ENCODE results near the gene GRM8.
"Not testable (repeated sequence)": the region's sequence is repeated elsewhere in the genome, so short reads cannot be mapped to it uniquely, and the experiment has no call there.

GRM8 gene

GRCh38 chr7:126702242-126703016 lies 550.3 kb downstream of the GRM8 start:
- DNase-seq: no peak

DNA sequence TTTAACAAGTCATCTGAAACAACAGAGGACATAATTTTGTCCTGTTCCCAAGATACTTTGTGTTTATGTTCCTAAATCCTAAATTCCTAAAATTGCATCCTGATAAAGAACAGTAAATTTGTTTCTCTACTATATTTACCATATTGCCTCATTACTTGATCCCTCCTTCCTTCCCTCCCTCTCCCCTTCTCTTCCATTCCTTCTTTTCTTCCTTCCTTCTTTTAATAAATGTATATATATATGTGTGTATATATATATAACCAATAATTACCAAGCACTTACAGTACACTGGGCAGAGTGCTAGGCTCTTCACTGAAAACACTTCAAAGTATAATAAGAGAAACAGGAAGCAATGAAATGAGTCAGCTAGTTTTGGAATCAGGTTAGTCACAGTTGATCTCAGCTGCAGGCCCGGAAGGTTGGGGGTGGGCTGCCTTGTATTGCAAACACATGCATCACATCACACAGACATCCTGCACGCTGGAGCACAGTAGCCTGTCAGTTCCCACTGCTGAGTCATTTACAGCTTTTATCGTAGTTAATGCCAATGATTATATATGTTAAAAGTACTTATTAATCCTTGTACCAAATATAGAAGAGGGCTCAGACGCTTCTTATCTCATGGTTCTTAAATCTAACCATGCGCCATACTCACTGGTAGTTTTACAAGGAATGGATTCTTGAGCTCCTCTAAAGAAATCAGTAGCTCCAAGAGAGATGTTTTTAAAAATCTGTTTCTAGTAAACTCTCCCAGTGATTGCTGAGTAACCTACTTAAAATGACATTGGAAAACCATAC lies 551.7 kb downstream of the GRM8 start:
- DNase-seq: no peak

DNA sequence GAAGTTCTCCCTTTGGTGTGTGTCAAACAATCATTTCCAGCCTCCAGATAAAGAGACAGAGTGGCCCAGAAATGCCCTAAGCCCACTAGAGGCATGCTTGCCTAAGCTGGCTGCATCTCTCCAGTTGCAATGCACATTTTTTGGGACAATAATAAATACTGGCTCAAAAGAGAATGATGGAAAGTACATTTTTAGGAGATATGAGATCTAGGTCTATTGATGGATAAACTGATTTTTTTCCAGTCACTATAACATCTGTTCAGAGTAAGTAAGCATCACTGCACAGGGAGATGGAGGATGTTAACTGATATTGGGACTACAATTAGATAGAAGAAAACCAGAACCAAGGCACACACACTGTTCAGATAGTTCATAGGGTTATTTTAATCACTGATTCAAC lies 553.0 kb downstream of the GRM8 start:
- no peak for DNase-seq

DNA sequence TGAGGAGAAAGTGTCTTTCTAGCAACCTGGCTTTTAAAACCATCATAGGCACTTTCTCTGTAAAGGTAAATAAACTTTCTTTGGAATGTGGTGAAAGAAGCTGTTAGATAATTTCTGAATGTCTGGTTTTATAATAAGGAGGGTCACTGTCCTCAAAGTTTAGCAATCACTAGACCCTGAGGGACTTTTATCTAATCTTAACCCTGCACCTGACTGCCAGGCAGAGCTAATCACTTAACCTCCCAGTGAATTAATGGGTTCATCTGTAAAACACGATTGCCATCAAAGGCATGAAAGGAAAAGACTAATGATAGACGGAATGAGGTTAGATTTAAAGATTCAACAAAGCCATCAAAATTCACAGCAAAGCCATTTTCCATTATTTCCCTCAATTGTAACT lies 553.8 kb downstream of the GRM8 start:
- no peak for DNase-seq

DNA sequence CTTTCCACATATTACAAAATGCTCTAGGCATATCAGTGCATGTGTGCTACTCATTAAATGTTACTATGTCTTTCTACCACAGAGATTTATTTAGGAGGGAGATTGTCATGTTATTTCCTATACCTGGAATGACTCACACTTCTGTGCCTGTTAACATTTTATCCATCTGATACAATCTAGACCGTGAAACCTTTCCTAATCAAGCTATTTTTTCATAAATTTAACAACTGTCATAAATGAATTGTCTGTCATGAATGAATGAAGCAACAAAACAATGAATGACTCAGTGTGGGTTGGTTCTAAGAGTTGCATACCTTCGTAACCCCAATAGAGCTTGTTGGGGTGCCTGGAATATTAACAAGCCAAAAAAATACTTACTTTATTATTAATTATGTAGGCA lies 554.3 kb downstream of the GRM8 start:
- no peak for DNase-seq

- DNase-seq: no peak
These were observed 556.3 kb downstream of the GRM8 start for GRCh38 chr7:126696256-126697038.

GRCh38 chr7:126690848-126691751 lies 561.6 kb downstream of the GRM8 start:
- no peak for DNase-seq

DNA sequence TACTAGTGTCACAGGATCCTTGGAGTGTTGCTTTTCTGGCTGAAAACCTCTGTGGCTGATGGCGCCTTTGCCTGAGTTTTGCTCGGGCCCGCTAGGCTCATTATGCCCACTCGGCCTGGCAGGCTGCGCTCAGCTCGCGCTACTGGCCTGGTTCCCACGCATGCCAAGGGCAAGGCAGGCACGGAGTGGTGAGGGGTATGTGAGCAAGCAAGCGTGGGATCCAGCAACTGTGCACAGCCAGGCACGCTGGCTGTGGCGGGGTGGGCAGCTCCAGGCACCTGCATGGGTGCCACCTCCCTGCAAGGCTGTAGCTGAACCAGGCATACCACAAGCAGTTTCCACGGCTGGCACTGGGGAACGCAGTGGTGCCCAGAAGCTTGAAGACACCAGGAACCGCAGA lies 562.6 kb downstream of the GRM8 start:
- DNase-seq: no peak

DNA sequence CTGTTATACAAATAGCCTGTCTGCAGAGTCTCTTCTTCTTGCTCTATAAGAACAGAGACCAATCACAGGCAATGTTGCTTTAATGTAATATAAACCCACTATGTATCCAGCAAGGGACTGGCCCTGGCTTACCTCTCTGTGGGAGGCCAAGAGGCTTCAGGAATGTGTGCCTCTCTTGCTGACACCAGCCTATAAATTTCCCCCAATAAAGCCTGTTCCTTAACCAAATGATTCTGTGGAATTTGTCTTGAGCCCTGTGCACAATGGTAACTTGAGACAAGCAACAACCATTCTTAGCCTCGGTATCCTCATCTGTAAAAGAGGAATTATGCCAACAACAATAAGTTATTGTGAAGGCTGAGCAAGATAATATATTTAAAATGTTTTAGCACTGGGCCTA lies 563.7 kb downstream of the GRM8 start:
- no peak for DNase-seq

DNA sequence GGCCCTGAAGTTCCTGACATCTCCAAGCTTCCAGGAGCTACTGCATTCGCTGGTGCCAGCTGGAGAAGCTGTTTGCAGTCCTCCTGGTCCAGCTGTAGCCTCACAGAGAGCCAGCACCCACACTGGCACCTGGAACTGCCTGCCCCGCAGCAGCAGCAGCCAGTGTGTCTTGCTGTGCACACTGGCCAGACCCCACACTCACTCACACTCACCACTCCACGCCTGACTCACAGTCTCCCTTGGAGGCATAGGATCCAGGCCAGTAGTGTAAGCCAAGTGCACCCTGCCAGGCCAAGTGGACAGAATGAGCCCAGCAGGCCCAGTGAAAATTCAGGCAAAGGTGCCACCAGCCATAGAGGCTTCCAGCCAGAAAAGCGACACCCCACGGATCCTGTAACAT lies 566.3 kb downstream of the GRM8 start:
- DNase-seq: no peak

- no peak for DNase-seq
These were observed 567.1 kb downstream of the GRM8 start for GRCh38 chr7:126685596-126685995.

GRCh38 chr7:126685018-126685573 lies 567.6 kb downstream of the GRM8 start:
- DNase-seq: no peak

DNA sequence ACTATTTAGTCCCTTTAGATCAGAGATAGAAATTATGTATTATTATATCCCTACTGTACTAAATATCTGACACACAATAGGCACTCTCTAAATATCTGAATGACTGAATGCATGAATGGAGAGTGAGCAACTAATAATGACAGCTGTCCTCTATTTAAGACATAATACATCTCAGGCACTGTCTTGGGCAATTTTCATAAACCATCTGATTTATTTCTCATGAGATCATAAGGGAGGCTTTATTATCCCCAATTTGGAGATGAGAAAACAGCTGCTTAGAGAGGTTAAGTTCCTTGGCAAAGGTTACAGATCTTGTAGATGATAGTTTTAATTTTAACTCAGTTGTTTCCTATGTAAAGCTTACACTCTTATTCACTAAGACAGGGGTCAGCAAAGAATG lies 570.6 kb downstream of the GRM8 start:
- no peak for DNase-seq

GRCh38 chr7:126668762-126669161 lies 584.0 kb downstream of the GRM8 start:
- DNase-seq: not testable (repeated sequence)

DNA sequence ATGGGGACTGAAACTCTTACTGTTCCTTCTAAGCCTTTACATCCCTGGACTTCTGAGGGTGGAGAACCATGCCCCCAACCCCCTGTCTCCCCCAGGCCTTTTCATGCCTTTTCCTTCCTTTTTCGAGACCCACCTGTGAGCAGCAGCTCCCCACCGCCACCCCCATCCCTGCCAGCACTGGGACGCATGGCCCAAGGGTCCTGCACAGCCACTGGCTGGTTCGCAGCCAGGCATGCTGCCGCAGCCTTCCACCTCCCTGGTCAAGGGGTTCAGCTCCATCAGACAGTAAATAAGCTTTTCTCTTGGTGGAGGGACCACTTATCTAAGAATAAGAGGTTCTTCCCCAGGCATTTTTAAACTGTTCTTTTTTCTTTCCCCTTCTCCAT lies 584.4 kb downstream of the GRM8 start:
- no peak for DNase-seq

DNA sequence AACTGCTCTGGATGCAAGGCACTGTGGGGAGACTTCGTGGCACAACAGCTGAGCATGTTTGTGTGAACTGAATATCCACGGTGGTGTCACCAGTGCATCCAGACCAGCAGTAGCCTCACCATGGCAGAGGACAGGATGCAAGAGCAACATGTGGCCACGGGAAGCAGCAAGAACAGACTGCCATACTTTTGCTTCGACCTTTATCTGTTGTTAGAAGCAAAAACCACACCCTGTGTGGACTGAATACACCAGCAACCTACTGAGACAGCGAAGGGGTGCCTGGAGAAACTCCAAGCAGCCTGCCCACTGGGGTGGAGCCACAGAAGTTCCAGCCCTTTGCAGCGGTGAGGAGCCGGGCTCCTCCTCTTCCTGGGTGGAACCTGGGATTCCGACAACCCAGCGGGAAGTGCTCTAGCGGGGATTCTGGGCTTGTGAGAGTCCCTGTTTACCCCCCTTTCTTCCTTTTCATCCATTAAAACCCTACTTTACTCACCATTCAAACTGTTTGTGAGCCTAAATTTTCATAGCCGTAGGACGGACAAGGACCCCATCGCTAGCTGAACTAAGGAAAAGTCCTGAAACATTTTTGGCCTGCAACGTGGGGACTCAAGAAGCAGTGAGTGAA lies 584.9 kb downstream of the GRM8 start:
- DNase-seq: no peak

- DNase-seq: no peak
These were observed 589.9 kb downstream of the GRM8 start for GRCh38 chr7:126662856-126663255.

DNA sequence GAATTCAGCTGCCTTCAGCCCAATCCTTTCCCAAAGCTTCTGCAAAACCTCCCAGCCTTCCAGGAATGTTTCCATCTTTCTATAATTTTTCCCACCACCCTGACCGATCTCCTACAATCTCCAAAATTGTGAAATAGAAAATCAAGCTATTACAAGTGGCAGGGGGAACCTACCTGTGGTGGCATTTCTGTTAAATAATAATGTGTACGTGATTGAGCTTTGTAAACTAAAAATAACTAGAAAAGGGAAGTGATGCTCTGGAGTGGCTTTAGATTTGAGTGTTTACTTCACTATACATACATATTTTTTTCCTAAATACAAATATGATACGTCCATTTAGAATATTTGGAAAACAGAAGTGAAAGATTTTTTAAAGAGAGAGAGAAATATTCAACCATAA lies 593.6 kb downstream of the GRM8 start:
- no peak for DNase-seq

- no peak for DNase-seq
These were observed 594.1 kb downstream of the GRM8 start for GRCh38 chr7:126658684-126659083.

- no peak for DNase-seq
These were observed 595.0 kb downstream of the GRM8 start for GRCh38 chr7:126657599-126658358.

DNA sequence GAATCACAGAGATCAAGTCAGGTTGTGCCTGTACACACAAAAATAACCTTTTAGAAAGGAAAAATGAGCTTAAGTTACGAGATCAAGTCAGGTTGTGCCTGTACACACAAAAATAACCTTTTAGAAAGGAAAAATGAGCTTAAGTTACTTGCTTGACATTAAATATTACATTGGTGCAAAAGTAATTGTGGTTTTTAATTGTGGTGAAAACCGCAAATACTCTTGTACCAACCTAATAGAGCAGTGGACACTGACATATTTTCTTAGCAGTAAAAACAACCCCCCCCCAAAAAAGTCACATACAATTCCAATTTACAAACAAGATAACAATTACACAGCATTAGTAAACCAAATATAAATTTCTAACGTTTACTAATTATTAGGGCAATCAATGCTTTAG lies 595.6 kb downstream of the GRM8 start:
- no peak for DNase-seq

Measured in hippocampal formation (tissue), 2 donors.